Measurements from ENCODE around the gene CDH22. TPM values are rescaled to one million over a fixed set of nuclear protein-coding genes. Genes with fewer than 3 reads are reported as not detected.

Gene CDH22
- total RNA-seq, 1 experiment from 2014 or later = 6.4 TPM

GRCh38 chr20:46251211-46251673, 57.1 kb downstream of the CDH22 start:
- H3K9ac ChIP-seq (ENCODE audit: low read length) = no peak overlapping the region
- no peaks in the 10 kb centered on the region for H3K9me3 ChIP-seq (ENCODE audit: low read length)
- no peaks in the 10 kb centered on the region for H3K36me3 ChIP-seq (ENCODE audit: insufficient read depth, low read length)
- peaks cover 7% of the 10 kb centered on the region; the same call in 1 of the 2 replicates for H4K20me1 ChIP-seq (ENCODE audit: insufficient read depth, low read depth, low read length)
- H2AFZ ChIP-seq (ENCODE audit: low read length) = no peak overlapping the region
- no peak overlapping the region for H3K4me3 ChIP-seq (ENCODE audit: low read length)
- no peak overlapping the region for H3K27ac ChIP-seq (ENCODE audit: low read length)
- no peaks in the 10 kb centered on the region for H3K27me3 ChIP-seq (ENCODE audit: low read length)
- peaks cover 4% of the 10 kb centered on the region; the same call in 1 of the 2 replicates for H3K79me2 ChIP-seq (ENCODE audit: low read length)
- H3K4me1 ChIP-seq (ENCODE audit: low read length) = peaks cover 13% of the 10 kb centered on the region
- no peak for DNase-seq
- H3K4me2 ChIP-seq (ENCODE audit: low read depth, low read length, poor library complexity, severe bottlenecking) = no peak overlapping the region
- no peaks in the 10 kb centered on the region for H3K9me2 ChIP-seq (replicated peaks; ENCODE audit: insufficient read depth, low read length)

GRCh38 chr20:46250772-46251171, 57.5 kb downstream of the CDH22 start:
- H3K4me3 ChIP-seq (ENCODE audit: low read length) = no peak overlapping the region
- no peak overlapping the region for H2AFZ ChIP-seq (ENCODE audit: low read length)
- no peak overlapping the region for H3K27ac ChIP-seq (ENCODE audit: low read length)
- H3K4me1 ChIP-seq (ENCODE audit: low read length) = peaks cover 8% of the 10 kb centered on the region
- no peaks in the 10 kb centered on the region for H3K9me2 ChIP-seq (replicated peaks; ENCODE audit: insufficient read depth, low read length)
- H3K9ac ChIP-seq (ENCODE audit: low read length) = no peak overlapping the region
- H3K4me2 ChIP-seq (ENCODE audit: low read depth, low read length, poor library complexity, severe bottlenecking) = no peak overlapping the region
- no peaks in the 10 kb centered on the region for H3K9me3 ChIP-seq (ENCODE audit: low read length)
- H3K36me3 ChIP-seq (ENCODE audit: insufficient read depth, low read length) = no peaks in the 10 kb centered on the region
- H3K27me3 ChIP-seq (ENCODE audit: low read length) = no peaks in the 10 kb centered on the region
- H4K20me1 ChIP-seq (ENCODE audit: insufficient read depth, low read depth, low read length) = peaks cover 2% of the 10 kb centered on the region; the same call in 1 of the 2 replicates
- peaks cover 4% of the 10 kb centered on the region; the same call in 1 of the 2 replicates for H3K79me2 ChIP-seq (ENCODE audit: low read length)
- DNase-seq = no peak

GRCh38 chr20:46249671-46250070, 58.6 kb downstream of the CDH22 start:
- Histone ChIP-seq H3K36me3 (ENCODE audit: insufficient read depth, low read length) (no peaks in the 10 kb centered on the region), H3K9ac (ENCODE audit: low read length) (no peak overlapping the region), H3K4me1 (ENCODE audit: low read length) (no peaks in the 10 kb centered on the region; the same call in 1 of the 2 replicates), H3K9me2 (replicated peaks; ENCODE audit: insufficient read depth, low read length) (no peaks in the 10 kb centered on the region), H3K4me3 (ENCODE audit: low read length) (no peak overlapping the region), H4K20me1 (ENCODE audit: insufficient read depth, low read depth, low read length) (no peaks in the 10 kb centered on the region), H3K27me3 (ENCODE audit: low read length) (no peaks in the 10 kb centered on the region), H3K79me2 (ENCODE audit: low read length) (peaks cover 4% of the 10 kb centered on the region; the same call in 1 of the 2 replicates), H3K9me3 (ENCODE audit: low read length) (no peaks in the 10 kb centered on the region), H2AFZ (ENCODE audit: low read length) (no peak overlapping the region), H3K4me2 (ENCODE audit: low read depth, low read length, poor library complexity, severe bottlenecking) (no peak overlapping the region), H3K27ac (ENCODE audit: low read length) (no peak overlapping the region)
- no peak for DNase-seq

GRCh38 chr20:46246559-46246958, 61.7 kb downstream of the CDH22 start:
- H3K9me3 ChIP-seq (ENCODE audit: low read length) = no peaks in the 10 kb centered on the region
- H3K36me3 ChIP-seq (ENCODE audit: insufficient read depth, low read length) = no peaks in the 10 kb centered on the region
- H3K27ac ChIP-seq (ENCODE audit: low read length) = no peak overlapping the region
- no peaks in the 10 kb centered on the region for H3K27me3 ChIP-seq (ENCODE audit: low read length)
- no peaks in the 10 kb centered on the region for H4K20me1 ChIP-seq (ENCODE audit: insufficient read depth, low read depth, low read length)
- no peaks in the 10 kb centered on the region for H3K9me2 ChIP-seq (replicated peaks; ENCODE audit: insufficient read depth, low read length)
- DNase-seq = no peak
- H3K4me3 ChIP-seq (ENCODE audit: low read length) = no peak overlapping the region
- no peak overlapping the region for H2AFZ ChIP-seq (ENCODE audit: low read length)
- no peak overlapping the region for H3K9ac ChIP-seq (ENCODE audit: low read length)
- H3K4me2 ChIP-seq (ENCODE audit: low read depth, low read length, poor library complexity, severe bottlenecking) = no peak overlapping the region
- peaks cover 4% of the 10 kb centered on the region for H3K4me1 ChIP-seq (ENCODE audit: low read length)
- H3K79me2 ChIP-seq (ENCODE audit: low read length) = no peaks in the 10 kb centered on the region

- Histone ChIP-seq H3K27me3 (ENCODE audit: low read length) (no peaks in the 10 kb centered on the region), H2AFZ (ENCODE audit: low read length) (no peak overlapping the region), H3K27ac (ENCODE audit: low read length) (no peak overlapping the region), H3K9me2 (replicated peaks; ENCODE audit: insufficient read depth, low read length) (no peaks in the 10 kb centered on the region), H3K9me3 (ENCODE audit: low read length) (no peaks in the 10 kb centered on the region), H4K20me1 (ENCODE audit: insufficient read depth, low read depth, low read length) (no peaks in the 10 kb centered on the region), H3K4me2 (ENCODE audit: low read depth, low read length, poor library complexity, severe bottlenecking) (no peak overlapping the region), H3K79me2 (ENCODE audit: low read length) (no peaks in the 10 kb centered on the region), H3K9ac (ENCODE audit: low read length) (no peak overlapping the region), H3K36me3 (ENCODE audit: insufficient read depth, low read length) (no peaks in the 10 kb centered on the region), H3K4me1 (ENCODE audit: low read length) (peaks cover 4% of the 10 kb centered on the region), H3K4me3 (ENCODE audit: low read length) (no peak overlapping the region)
- no peak for DNase-seq
These were observed 64.3 kb downstream of the CDH22 start for GRCh38 chr20:46243707-46244628.

GRCh38 chr20:46242390-46242789, 65.9 kb downstream of the CDH22 start:
- no peaks in the 10 kb centered on the region for H4K20me1 ChIP-seq (ENCODE audit: insufficient read depth, low read depth, low read length)
- H3K4me3 ChIP-seq (ENCODE audit: low read length) = no peak overlapping the region
- H3K9me3 ChIP-seq (ENCODE audit: low read length) = no peaks in the 10 kb centered on the region
- peaks cover 4% of the 10 kb centered on the region for H3K4me1 ChIP-seq (ENCODE audit: low read length)
- no peaks in the 10 kb centered on the region for H3K9me2 ChIP-seq (replicated peaks; ENCODE audit: insufficient read depth, low read length)
- H3K9ac ChIP-seq (ENCODE audit: low read length) = no peak overlapping the region
- H3K27me3 ChIP-seq (ENCODE audit: low read length) = no peaks in the 10 kb centered on the region
- H2AFZ ChIP-seq (ENCODE audit: low read length) = no peak overlapping the region
- no peak overlapping the region for H3K4me2 ChIP-seq (ENCODE audit: low read depth, low read length, poor library complexity, severe bottlenecking)
- no peaks in the 10 kb centered on the region for H3K36me3 ChIP-seq (ENCODE audit: insufficient read depth, low read length)
- H3K79me2 ChIP-seq (ENCODE audit: low read length) = no peaks in the 10 kb centered on the region
- H3K27ac ChIP-seq (ENCODE audit: low read length) = no peak overlapping the region
- no peak for DNase-seq

- Histone ChIP-seq H3K9me2 (replicated peaks; ENCODE audit: insufficient read depth, low read length) (no peaks in the 10 kb centered on the region), H3K4me2 (ENCODE audit: low read depth, low read length, poor library complexity, severe bottlenecking) (no peak overlapping the region), H3K79me2 (ENCODE audit: low read length) (no peaks in the 10 kb centered on the region), H3K36me3 (ENCODE audit: insufficient read depth, low read length) (no peaks in the 10 kb centered on the region), H3K9ac (ENCODE audit: low read length) (no peak overlapping the region), H4K20me1 (ENCODE audit: insufficient read depth, low read depth, low read length) (no peaks in the 10 kb centered on the region), H3K27me3 (ENCODE audit: low read length) (no peaks in the 10 kb centered on the region), H2AFZ (ENCODE audit: low read length) (no peak overlapping the region), H3K27ac (ENCODE audit: low read length) (no peak overlapping the region), H3K9me3 (ENCODE audit: low read length) (no peaks in the 10 kb centered on the region), H3K4me3 (ENCODE audit: low read length) (no peak overlapping the region), H3K4me1 (ENCODE audit: low read length) (peaks cover 4% of the 10 kb centered on the region)
- no peak for DNase-seq
These were observed 67.4 kb downstream of the CDH22 start for GRCh38 chr20:46240881-46241280.

- Histone ChIP-seq H3K36me3 (ENCODE audit: insufficient read depth, low read length) (no peaks in the 10 kb centered on the region), H3K4me2 (ENCODE audit: low read depth, low read length, poor library complexity, severe bottlenecking) (no peak overlapping the region), H4K20me1 (ENCODE audit: insufficient read depth, low read depth, low read length) (no peaks in the 10 kb centered on the region), H3K27ac (ENCODE audit: low read length) (no peak overlapping the region), H3K9me2 (replicated peaks; ENCODE audit: insufficient read depth, low read length) (no peaks in the 10 kb centered on the region), H3K9me3 (ENCODE audit: low read length) (no peaks in the 10 kb centered on the region), H3K79me2 (ENCODE audit: low read length) (no peaks in the 10 kb centered on the region), H3K4me1 (ENCODE audit: low read length) (peaks cover 4% of the 10 kb centered on the region), H3K4me3 (ENCODE audit: low read length) (no peak overlapping the region), H2AFZ (ENCODE audit: low read length) (no peak overlapping the region), H3K9ac (ENCODE audit: low read length) (no peak overlapping the region), H3K27me3 (ENCODE audit: low read length) (no peaks in the 10 kb centered on the region)
- no peak for DNase-seq
These were observed 68.2 kb downstream of the CDH22 start for GRCh38 chr20:46240065-46240464.

All from Karpas-422 (cell line).